Prostate gland (tissue), 2 donors: ENCODE measurements around the gene RAI1. TPM values are rescaled to one million over a fixed set of nuclear protein-coding genes. Genes with fewer than 3 reads are reported as not detected.
"Not testable (repeated sequence)": the region's sequence is repeated elsewhere in the genome, so short reads cannot be mapped to it uniquely, and the experiment has no call there.

Experiments used
- DNase-seq: peaks from one replicate; pipeline ENCODE4 v3.0.0-alpha.2; 2019; ENCODE audit warnings: low spot score
- H3K27ac ChIP-seq, 2 donors: fragments of 200-600 bp; sonication (generic); 2 replicates each; pipeline ENCODE4 v1.5.1; 2017 to 2019
- H3K27me3 ChIP-seq: fragments of 200-600 bp; sonication (generic); replicated peaks from 2 replicates; pipeline ENCODE4 v1.5.1; 2019; ENCODE audit not compliant: insufficient read depth
- H3K36me3 ChIP-seq, 2 donors: fragments of 200-600 bp; sonication (generic); 1 replicate in 1 of 2; 2 replicates in 1 of 2; pipeline versions ENCODE4 v1.5.1 to v1.8.1; 2017 to 2019
- H3K4me1 ChIP-seq: fragments of 200-600 bp; sonication (generic); replicated peaks from 2 replicates; pipeline ENCODE4 v1.5.1; 2019
- H3K4me3 ChIP-seq, 2 donors: fragments of 200-600 bp; sonication (generic); 2 replicates each; pipeline ENCODE4 v1.5.1; 2017 to 2019
- H3K9me3 ChIP-seq: fragments of 200-600 bp; sonication (generic); 2 replicates; pipeline ENCODE4 v1.5.1; 2017
- POLR2A ChIP-seq: fragments of 450-650 bp; IDR thresholded peaks from one replicate; pipeline ENCODE4 v1.6.1; 2016; ENCODE audit warnings: antibody characterized with exemption, mild to moderate bottlenecking
- POLR2AphosphoS5 ChIP-seq: sonication (generic); formaldehyde crosslinking; IDR thresholded peaks from one replicate; pipeline ENCODE4 v1.6.1; 2017; ENCODE audit warnings: antibody characterized with exemption
- WGBS: methylation state at CpG from one replicate; pipeline ENCODE4 v1.1.5; 2018; 5-methylcytosine and 5-hydroxymethylcytosine counted together
- intact Hi-C: fragments of 100-400 bp; cut with DNase I; formaldehyde crosslinking; loops from one replicate; pipeline ENCODE4 v1.14.2; 2022
- total RNA-seq, 2 donors: library from RNA; depleted of rRNA; stranded (reverse); fragments of >200 nt; gene quantifications; one replicate each; pipeline ENCODE4 v1.1.0, GENCODE V29; 2016
- TF ChIP-seq, protein P1 (sequence below), 4 experiments: fragments of 200-600 bp in 2 of 4; fragments of 450-650 bp in 2 of 4; sonication (generic) in 2 of 4; IDR thresholded peaks; 1 replicate in 3 of 4; 2 replicates in 1 of 4; pipeline ENCODE4 v1.5.1; 2016 to 2019; ENCODE audit warnings: antibody characterized with exemption in 4 of 4, mild to moderate bottlenecking in 2 of 4, moderate library complexity in 2 of 4

RAI1 gene
- total RNA-seq, 2 donors from 2014 or later: 69.2 to 71.0 TPM

GRCh38 chr17:17636272-17636885 lies 44.9 kb upstream of the RAI1 start:
- no peak overlapping the region for H3K27ac ChIP-seq
- H3K9me3 ChIP-seq: no peaks in the 10 kb centered on the region
- intact Hi-C loops: no loop called here
- 42% methylated on average over 5 of the region's 5 CpGs for WGBS
- no peaks in the 10 kb centered on the region for H3K36me3 ChIP-seq
- no peak overlapping the region for H3K4me3 ChIP-seq
- H3K4me1 ChIP-seq: no peaks in the 10 kb centered on the region
- DNase-seq: no peak
- no peaks in the 10 kb centered on the region for H3K27me3 ChIP-seq
- TF ChIP-seq POLR2AphosphoS5: no peak
- TF ChIP-seq, protein P1, sequence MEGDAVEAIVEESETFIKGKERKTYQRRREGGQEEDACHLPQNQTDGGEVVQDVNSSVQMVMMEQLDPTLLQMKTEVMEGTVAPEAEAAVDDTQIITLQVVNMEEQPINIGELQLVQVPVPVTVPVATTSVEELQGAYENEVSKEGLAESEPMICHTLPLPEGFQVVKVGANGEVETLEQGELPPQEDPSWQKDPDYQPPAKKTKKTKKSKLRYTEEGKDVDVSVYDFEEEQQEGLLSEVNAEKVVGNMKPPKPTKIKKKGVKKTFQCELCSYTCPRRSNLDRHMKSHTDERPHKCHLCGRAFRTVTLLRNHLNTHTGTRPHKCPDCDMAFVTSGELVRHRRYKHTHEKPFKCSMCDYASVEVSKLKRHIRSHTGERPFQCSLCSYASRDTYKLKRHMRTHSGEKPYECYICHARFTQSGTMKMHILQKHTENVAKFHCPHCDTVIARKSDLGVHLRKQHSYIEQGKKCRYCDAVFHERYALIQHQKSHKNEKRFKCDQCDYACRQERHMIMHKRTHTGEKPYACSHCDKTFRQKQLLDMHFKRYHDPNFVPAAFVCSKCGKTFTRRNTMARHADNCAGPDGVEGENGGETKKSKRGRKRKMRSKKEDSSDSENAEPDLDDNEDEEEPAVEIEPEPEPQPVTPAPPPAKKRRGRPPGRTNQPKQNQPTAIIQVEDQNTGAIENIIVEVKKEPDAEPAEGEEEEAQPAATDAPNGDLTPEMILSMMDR (IDR thresholded peaks at IDR 0.05): no peak
- TF ChIP-seq POLR2A: no peak

DNA sequence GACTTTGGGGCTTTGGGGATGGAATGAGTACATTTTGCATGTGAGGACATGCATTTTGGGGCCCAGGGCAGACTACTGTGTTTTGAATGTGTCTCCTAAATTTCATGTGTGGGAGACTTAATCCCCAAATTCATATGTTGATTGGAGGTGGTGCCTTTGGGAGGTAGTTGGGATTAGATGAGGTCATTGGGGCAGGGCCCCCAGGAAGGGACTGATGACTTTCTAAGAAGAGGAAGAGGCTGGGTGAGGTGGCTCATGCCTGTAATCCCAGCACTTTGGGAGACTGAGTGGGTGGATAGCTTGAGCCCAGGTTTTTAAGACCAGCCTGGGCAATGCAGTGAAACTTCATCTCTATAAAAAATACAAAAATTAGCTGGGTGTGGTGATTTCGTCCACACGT lies 42.8 kb upstream of the RAI1 start:
- 91% methylated on average over 2 of the region's 2 CpGs for WGBS
- no peak overlapping the region for H3K4me3 ChIP-seq
- H3K9me3 ChIP-seq: no peaks in the 10 kb centered on the region
- H3K4me1 ChIP-seq: no peaks in the 10 kb centered on the region
- intact Hi-C loops: no loop called here
- TF ChIP-seq POLR2AphosphoS5 (no peak), POLR2A (no peak)
- TF ChIP-seq, protein P1 (IDR thresholded peaks at IDR 0.05): no peak
- H3K27ac ChIP-seq: no peak overlapping the region
- no peaks in the 10 kb centered on the region for H3K36me3 ChIP-seq
- DNase-seq: no peak
- H3K27me3 ChIP-seq: no peaks in the 10 kb centered on the region

DNA sequence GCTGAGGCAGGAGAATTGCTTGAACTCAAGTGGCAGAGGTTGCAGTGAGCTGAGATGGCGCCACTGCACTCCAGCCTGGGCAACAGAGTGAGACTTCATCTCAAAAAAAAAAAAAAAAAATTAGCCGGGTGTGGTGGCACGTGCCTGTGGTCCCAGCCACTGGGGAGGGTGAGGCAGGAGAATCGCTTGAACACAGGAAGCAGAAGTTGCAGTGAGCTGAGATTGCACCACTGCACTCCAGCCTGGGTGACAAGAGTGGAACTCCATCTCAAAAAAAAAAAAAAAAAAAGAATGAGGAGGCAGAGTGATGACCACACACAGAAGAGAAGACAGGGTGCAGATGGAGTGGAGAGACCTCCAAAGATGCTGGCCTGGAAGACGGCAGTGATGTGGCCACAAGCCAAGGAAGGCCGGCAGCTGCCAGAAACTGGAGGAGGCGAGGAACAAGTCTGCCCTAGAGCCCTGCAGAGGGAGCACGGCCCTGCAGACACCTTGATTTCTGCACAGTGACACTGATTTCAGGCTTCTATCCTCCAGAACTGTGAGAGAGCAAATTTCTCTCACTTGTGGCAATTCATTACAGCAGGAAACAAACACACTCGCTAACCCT lies 41.5 kb upstream of the RAI1 start:
- H3K4me3 ChIP-seq, H3K36me3 ChIP-seq, H3K4me1 ChIP-seq, H3K9me3 ChIP-seq, H3K27me3 ChIP-seq, DNase-seq, H3K27ac ChIP-seq: not testable (repeated sequence)
- intact Hi-C loops: loop anchor here (5.0 kb wide), 1 partner anchor 142 kb away; the partner anchor contains the start of gene RASD1
- WGBS: 55% methylated on average over 9 of the region's 9 CpGs

DNA sequence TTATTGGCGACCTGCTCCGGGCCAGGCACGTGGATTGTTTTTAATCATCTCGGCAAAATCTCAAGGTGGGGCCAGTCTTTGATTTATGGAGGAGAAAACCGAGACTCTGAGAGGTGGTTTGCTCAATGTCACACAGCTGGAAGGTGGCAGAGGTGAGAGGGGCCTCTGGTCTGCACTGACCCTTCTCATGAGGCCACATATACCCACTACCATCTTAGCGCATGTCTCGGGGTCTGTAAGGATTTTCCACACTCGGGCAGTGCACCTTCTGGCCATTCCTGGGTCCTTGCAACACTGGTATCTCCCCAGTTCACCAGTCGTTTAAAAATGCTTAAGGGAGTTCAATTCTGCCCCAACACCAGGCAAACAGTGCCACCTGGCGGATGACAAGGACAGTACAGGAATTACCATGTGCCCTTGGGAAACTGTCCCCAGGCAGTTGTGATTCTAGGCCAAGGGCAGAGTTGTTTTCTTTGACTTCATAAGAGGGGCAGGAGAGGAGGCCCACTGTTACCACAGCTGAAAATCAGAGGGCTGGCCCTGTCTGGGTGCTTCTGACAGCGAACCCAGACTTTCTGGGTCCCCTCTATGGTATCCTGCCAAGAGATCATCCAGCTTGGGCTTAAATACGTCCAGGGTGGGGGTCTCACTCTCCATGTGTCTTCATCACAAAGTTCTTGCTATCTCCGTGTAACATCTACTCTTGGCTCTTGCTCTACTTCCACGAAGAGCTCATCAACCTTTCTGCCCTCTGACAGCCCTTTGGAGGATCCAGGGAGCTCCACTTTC lies 39.4 kb upstream of the RAI1 start:
- Histone ChIP-seq H3K9me3 (no peaks in the 10 kb centered on the region), H3K27ac (no peak overlapping the region), H3K4me1 (no peaks in the 10 kb centered on the region), H3K36me3 (no peaks in the 10 kb centered on the region), H3K4me3 (no peak overlapping the region), H3K27me3 (no peaks in the 10 kb centered on the region)
- 24% methylated on average over 14 of the region's 14 CpGs for WGBS
- TF ChIP-seq, protein P1 (IDR thresholded peaks at IDR 0.05): peak; percentile 83 to 95 (median 92)
- TF ChIP-seq POLR2A (no peak), POLR2AphosphoS5 (peak; percentile 49)
- DNase-seq: peak; percentile 70
- intact Hi-C loops: loop anchor here (1.0 to 5.0 kb wide), 2 partner anchors 145 to 287 kb away; partner anchors contain the start of gene RASD1

- DNase-seq, H3K4me1 ChIP-seq, H3K4me3 ChIP-seq, H3K27me3 ChIP-seq, intact Hi-C loops, H3K27ac ChIP-seq, H3K9me3 ChIP-seq, H3K36me3 ChIP-seq: not testable (repeated sequence)
- WGBS: 80% methylated on average over 4 of the region's 4 CpGs
These were observed 36.1 kb upstream of the RAI1 start for GRCh38 chr17:17645148-17645547.
